Endothelial cell of umbilical vein (primary cell): ENCODE results near the gene MYL11. TPM values are rescaled to one million over a fixed set of nuclear protein-coding genes. Genes with fewer than 3 reads are reported as not detected.

Source experiments
- BruUV-seq: library from RNA; stranded (reverse); fragments of 400-500 nt; replicated peaks from 2 replicates; lab custom pipeline; 2021; lab: Mats Ljungman, UMichigan
- CTCF ChIA-PET: fragments of 300-600, 350-600 bp; sonication (Branson Sonifier 250); formaldehyde crosslinking; loops from one replicate; lab custom pipeline; 2021; ENCODE audit warnings: antibody characterized with exemption, inconsistent platforms; lab: Charles Lee
- POLR2A ChIA-PET: fragments of 300-600, 350-600 bp; sonication (Branson Sonifier 250); formaldehyde crosslinking; loops from one replicate; lab custom pipeline; 2021; ENCODE audit warnings: antibody characterized with exemption, inconsistent platforms; lab: Charles Lee
- DNase-seq: peaks from one replicate; pipeline ENCODE4 v3.0.0-alpha.2; 2011; ENCODE audit warnings: low read depth, low spot score
- FAIRE-seq: peaks from 2 replicates; lab custom pipeline; 2011; peaks lifted over from hg19 to GRCh38; lab: Jason Lieb, UNC
- H2AFZ ChIP-seq: 2 replicates; pipeline ENCODE4 v1.6.0; 2012; ENCODE audit warnings: low read depth, low read length, control low read depth, inconsistent platforms
- H3K27ac ChIP-seq: 2 replicates; pipeline ENCODE4 v1.5.1; 2011; ENCODE audit warnings: low read depth, mild to moderate bottlenecking, control low read depth, low read length, moderate library complexity; ENCODE audit not compliant: insufficient read depth
- H3K27me3 ChIP-seq, 2 experiments: 2 replicates each; pipeline versions ENCODE4 v1.6.0 to v1.6.1; 2011; ENCODE audit warnings: low read length in 2 of 2, mixed read lengths in 1 of 2; ENCODE audit not compliant: control insufficient read depth in 2 of 2, insufficient read depth in 2 of 2
- H3K36me3 ChIP-seq, 2 experiments: 2 replicates in 1 of 2; 3 replicates in 1 of 2; pipeline ENCODE4 v1.5.1; 2011; ENCODE audit warnings: low read length in 2 of 2, mild to moderate bottlenecking in 1 of 2, moderate library complexity in 1 of 2; ENCODE audit not compliant: control insufficient read depth in 2 of 2, insufficient read depth in 2 of 2; ENCODE audit errors: extremely low read depth in 1 of 2
- H3K4me1 ChIP-seq: 3 replicates; pipeline ENCODE4 v1.5.1; 2011; ENCODE audit warnings: mild to moderate bottlenecking, low read length; ENCODE audit not compliant: control insufficient read depth, insufficient read depth; ENCODE audit errors: extremely low read depth
- H3K4me2 ChIP-seq: 2 replicates; pipeline ENCODE4 v1.6.1; 2011; ENCODE audit warnings: low read length, control low read depth, mixed read lengths; ENCODE audit not compliant: insufficient read depth
- H3K4me3 ChIP-seq, 3 experiments: fragments of 200-600 bp in 1 of 3; sonication (generic), shearing (Covaris generic) in 1 of 3; replicated peaks in 1 of 3; 2 replicates each; pipeline ENCODE4 v1.5.1; 2011 to 2016; ENCODE audit warnings: control low read depth in 3 of 3, low read length in 3 of 3, mild to moderate bottlenecking in 2 of 3, inconsistent platforms in 1 of 3, low read depth in 1 of 3, moderate library complexity in 1 of 3; ENCODE audit not compliant: insufficient read depth in 1 of 3
- H3K79me2 ChIP-seq: 2 replicates; pipeline ENCODE4 v1.6.0; 2012; ENCODE audit warnings: low read length, inconsistent platforms; ENCODE audit not compliant: control insufficient read depth, insufficient read depth
- H3K9ac ChIP-seq: replicated peaks from 2 replicates; pipeline ENCODE3; 2011; ENCODE audit warnings: low read length, control low read depth; ENCODE audit not compliant: insufficient read depth; ENCODE audit errors: extremely low read depth
- H3K9me1 ChIP-seq: replicated peaks from 3 replicates; pipeline ENCODE4 v1.6.0; 2011; ENCODE audit warnings: mild to moderate bottlenecking, low read length; ENCODE audit not compliant: control insufficient read depth, insufficient read depth; ENCODE audit errors: extremely low read depth
- H3K9me3 ChIP-seq: replicated peaks from 2 replicates; pipeline ENCODE4 v1.5.1; 2012; ENCODE audit warnings: low read length, inconsistent platforms; ENCODE audit not compliant: control insufficient read depth, insufficient read depth
- H4K20me1 ChIP-seq: replicated peaks from 2 replicates; pipeline ENCODE3; 2011; ENCODE audit warnings: mild to moderate bottlenecking, low read length; ENCODE audit not compliant: control insufficient read depth, insufficient read depth; ENCODE audit errors: extremely low read depth
- CTCF ChIP-seq, 2 donors: IDR thresholded peaks; 1 replicate in 1 of 2; 2 replicates in 1 of 2; pipeline ENCODE4 v1.5.1; 2011; ENCODE audit warnings: low read length in 2 of 2, mild to moderate bottlenecking in 2 of 2, moderate library complexity in 2 of 2, control low read depth in 1 of 2, inconsistent platforms in 1 of 2, low read depth in 1 of 2; ENCODE audit not compliant: insufficient read depth in 1 of 2; ENCODE audit errors: extremely low read depth in 1 of 2
- EZH2 ChIP-seq: IDR thresholded peaks from 2 replicates; pipeline ENCODE4 v1.6.1; 2012; ENCODE audit warnings: borderline replicate concordance, low read depth, mild to moderate bottlenecking, moderate library complexity, low read length, inconsistent platforms; ENCODE audit not compliant: severe bottlenecking
- FOS ChIP-seq: IDR thresholded peaks from 2 replicates; pipeline ENCODE4 v1.6.1; 2011; ENCODE audit warnings: mild to moderate bottlenecking, low read length, moderate library complexity, borderline replicate concordance; ENCODE audit not compliant: insufficient read depth
- GATA2 ChIP-seq: IDR thresholded peaks from 2 replicates; pipeline ENCODE4 v1.7.0; 2011; ENCODE audit warnings: low read depth, mild to moderate bottlenecking, moderate library complexity, mixed read lengths, low read length; ENCODE audit not compliant: insufficient read length, insufficient read depth
- JUN ChIP-seq: IDR thresholded peaks from 2 replicates; pipeline ENCODE4 v1.6.1; 2011; ENCODE audit warnings: borderline replicate concordance, low read depth; ENCODE audit not compliant: insufficient read length, insufficient read depth
- MYC ChIP-seq: IDR thresholded peaks from one replicate; pipeline ENCODE4 v1.6.1; 2011; ENCODE audit warnings: mild to moderate bottlenecking, low read depth, low read length
- POLR2A ChIP-seq: IDR thresholded peaks from 2 replicates; pipeline ENCODE4 v1.6.1; 2012; ENCODE audit warnings: low read depth, mild to moderate bottlenecking, control low read depth, low read length
- POLR2AphosphoS5 ChIP-seq: IDR thresholded peaks from 2 replicates; pipeline ENCODE4 v1.6.1; 2012; ENCODE audit warnings: low read depth, mild to moderate bottlenecking, control low read depth, low read length, moderate library complexity; ENCODE audit not compliant: insufficient read depth
- dilution Hi-C: fragments of 300-500 bp; cut with MboI; formaldehyde crosslinking; loops from one replicate; pipeline ENCODE4 v1.15.0; 2019; ENCODE audit warnings: low sequenced_read_pairs; ENCODE audit not compliant: extremely low pct_ligation_motif_present
- intact Hi-C: fragments of 100-400 bp; cut with micrococcal nuclease; formaldehyde crosslinking; loops from one replicate; pipeline ENCODE4 v1.10.0; 2022
- polyA plus RNA-seq, 4 experiments: library from polyadenylated mRNA; depleted of rRNA in 3 of 4; stranded (reverse) in 3 of 4; unstranded in 1 of 4; fragments of >200 nt; gene quantifications; 2 replicates each; pipeline versions ENCODE4 v1.2.1 to v1.2.3, GENCODE V29; 2011 to 2012; ENCODE audit warnings: missing spikeins in 1 of 4
- total RNA-seq: library from RNA; stranded (reverse); gene quantifications from 2 replicates; pipeline ENCODE4 v1.2.3, GENCODE V29; 2021
- TF ChIP-seq, protein P1 (sequence below): IDR thresholded peaks from 2 replicates; pipeline ENCODE4 v1.6.1; 2011; ENCODE audit not compliant: insufficient read depth, insufficient read length

Gene MYL11
- total and polyA plus RNA-seq, 2 donors (not counting 3 experiments of a cell fraction or from before 2014, with no cell fraction given): 1.3 TPM; not detected in 1

DNA sequence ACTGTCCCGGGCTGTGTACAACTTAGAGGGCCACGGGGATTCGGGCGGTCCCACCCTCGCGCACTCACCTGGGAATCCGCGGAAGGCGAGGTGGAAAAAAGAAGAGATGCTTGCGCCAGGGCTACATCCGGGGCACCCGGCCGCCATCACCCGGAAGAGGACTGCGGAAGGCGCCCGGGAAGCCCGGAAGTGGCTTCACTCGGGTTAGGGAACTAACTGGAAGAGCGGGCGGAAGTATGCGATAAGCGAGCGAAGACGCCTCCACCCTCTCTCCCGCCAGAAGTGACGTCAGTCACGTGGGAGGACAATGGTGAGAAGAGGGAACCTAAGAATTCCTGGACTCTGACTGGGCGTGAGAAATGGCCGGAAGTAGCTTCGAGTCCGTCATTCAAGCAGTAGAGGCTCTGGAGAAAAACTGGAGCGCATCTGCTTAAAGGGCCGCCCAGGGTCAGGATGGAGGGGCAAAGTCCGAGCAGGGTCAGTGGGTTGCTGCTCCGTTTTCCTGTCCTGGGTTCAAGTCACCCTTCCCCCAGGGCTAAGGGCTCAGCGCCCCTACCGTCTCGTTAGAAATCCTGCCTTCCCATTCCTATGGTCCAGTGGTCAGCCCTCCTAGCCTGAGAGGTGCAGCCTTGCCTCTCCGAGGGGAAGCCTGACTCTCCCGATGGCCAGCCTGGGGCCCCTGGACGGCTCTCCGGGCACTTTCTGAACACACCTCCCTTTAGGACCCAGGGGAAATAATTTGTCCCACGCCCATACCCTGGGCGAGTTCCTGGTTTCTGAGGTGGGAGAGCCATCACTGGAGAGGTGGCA is 19.3 kb upstream of the MYL11 start, which contains the start of gene CD2BP2:
CD2BP2 (minus strand) TSS at position 165 of the 810 bp plus-strand sequence. CDS start 627 bp downstream, outside the sequence.
- no peaks in the 10 kb centered on the region for H3K9me3 ChIP-seq
- H3K4me3 ChIP-seq: peak within 1 kb of the TSS; percentile 65 to 84 (median 78)
- intact Hi-C loops (no loop called here), dilution Hi-C loops (no loop called here)
- BruUV-seq: TSS peak; percentile 77
- H3K4me1 ChIP-seq: peaks cover 32% of the 10 kb centered on the region
- H3K9ac ChIP-seq: peak within 1 kb of the TSS; percentile 96
- peak within 1 kb of the TSS; percentile 83 for H3K4me2 ChIP-seq
- FAIRE-seq (peak; percentile 99), DNase-seq (peak; percentile 98)
- TF ChIP-seq FOS: no peak
- no peak for TF ChIP-seq MYC
- TF ChIP-seq, protein P1, sequence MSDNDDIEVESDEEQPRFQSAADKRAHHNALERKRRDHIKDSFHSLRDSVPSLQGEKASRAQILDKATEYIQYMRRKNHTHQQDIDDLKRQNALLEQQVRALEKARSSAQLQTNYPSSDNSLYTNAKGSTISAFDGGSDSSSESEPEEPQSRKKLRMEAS: peak; percentile 87
- no peak for TF ChIP-seq EZH2
- peak in 1 of 2 donors; percentile 2 for TF ChIP-seq CTCF (IDR thresholded peaks at IDR 0.05; ENCODE audit: extremely low read depth in 1 of 2, insufficient read depth in 1 of 2, low read depth in 1 of 2, low read length in 2 of 2)
- TF ChIP-seq POLR2A: peak; percentile 57
- TF ChIP-seq GATA2: no peak
- peak; percentile 74 for TF ChIP-seq JUN
- peak; percentile 85 for TF ChIP-seq POLR2AphosphoS5
- no peaks in the 10 kb centered on the region for H3K9me1 ChIP-seq
- POLR2A ChIA-PET: no interaction called here
- H3K27ac ChIP-seq: peak within 1 kb of the TSS; percentile 95
- CTCF ChIA-PET: interaction anchor here (0.7 to 2.5 kb wide), 6 partner anchors 11 to 62 kb away, joined by 3 to 12 read pairs (median 4); partner anchors contain the start of gene ZNF48
- peaks cover 23% of the 10 kb centered on the region for H3K79me2 ChIP-seq
- peak within 1 kb of the TSS; percentile 52 for H2AFZ ChIP-seq
- H3K36me3 ChIP-seq: peaks cover 5 to 36% of the 10 kb centered on the region in 2 experiments
- no peaks in the 10 kb centered on the region for H4K20me1 ChIP-seq
- no peaks in the 10 kb centered on the region for H3K27me3 ChIP-seq
